RPMI8226 (cell line): Measurements from ENCODE around the gene PLD1.
"Not testable (repeated sequence)": the region's sequence is repeated elsewhere in the genome, so short reads cannot be mapped to it uniquely, and the experiment has no call there.

ENCODE experiments used
- DNase-seq: peaks from one replicate; pipeline ENCODE4 v3.0.0-alpha.2; 2015

The PLD1 gene

DNA sequence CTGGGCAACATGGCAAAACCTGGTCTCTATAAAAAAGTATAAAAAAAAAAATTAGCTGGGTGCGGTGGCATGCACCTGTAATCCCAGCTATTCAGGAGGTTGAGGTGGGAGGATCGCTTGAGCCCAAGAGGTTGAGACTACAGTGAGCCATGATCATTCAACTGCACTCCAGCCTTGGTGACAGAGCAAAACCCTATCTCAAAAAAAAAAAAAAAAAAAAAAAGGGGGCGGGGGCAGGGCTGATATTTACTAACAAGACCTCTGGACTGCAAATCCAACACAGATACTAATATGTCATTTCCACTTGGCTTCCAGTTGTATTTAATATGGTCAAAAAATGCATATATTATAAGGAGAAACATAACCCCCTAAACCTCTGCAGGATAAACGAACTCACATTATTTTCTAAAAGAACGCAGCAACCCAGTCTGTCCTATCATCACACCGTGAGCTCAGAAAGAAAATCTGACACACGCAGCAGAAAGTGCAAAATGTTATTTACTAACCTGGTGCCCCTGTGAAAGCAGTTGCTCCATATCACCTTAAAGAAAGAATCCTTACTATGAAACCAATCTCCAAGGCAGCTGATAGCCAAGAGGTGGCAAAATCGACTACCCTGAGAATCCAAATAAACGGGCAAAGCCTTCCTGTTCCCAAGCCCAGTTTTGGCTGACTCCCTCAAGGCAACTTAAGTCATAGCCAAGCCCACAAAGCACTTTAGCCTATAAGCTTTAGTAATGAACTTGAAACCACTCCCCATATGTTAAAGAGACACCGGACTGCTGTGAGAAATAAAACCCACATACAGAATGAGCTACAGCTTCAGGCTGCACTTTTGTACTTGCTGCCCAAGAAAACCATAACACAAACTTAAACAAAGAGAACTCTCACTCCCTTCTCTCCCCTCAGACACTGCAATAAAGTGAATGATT lies 39.3 kb downstream of the PLD1 start:
- DNase-seq: peak; percentile 29

DNA sequence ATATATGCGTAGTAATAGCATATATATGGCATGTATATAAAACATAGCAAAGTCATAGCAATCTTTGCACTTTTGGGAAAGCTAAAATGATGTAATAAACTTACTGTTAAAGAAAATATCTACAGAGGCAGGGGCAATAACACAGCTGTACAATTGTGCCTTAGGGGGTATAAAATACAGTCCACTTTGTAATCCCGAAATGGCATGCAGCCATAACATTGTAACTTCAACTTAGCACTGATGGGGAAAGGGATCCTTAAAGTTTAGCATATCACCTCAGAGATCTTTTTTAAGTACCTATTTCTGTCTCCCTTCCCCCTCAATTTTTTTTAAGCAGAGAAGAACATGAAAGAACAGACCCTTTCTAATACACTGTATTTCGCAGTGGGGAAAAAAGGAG lies 40.8 kb downstream of the PLD1 start:
- DNase-seq: no peak

DNA sequence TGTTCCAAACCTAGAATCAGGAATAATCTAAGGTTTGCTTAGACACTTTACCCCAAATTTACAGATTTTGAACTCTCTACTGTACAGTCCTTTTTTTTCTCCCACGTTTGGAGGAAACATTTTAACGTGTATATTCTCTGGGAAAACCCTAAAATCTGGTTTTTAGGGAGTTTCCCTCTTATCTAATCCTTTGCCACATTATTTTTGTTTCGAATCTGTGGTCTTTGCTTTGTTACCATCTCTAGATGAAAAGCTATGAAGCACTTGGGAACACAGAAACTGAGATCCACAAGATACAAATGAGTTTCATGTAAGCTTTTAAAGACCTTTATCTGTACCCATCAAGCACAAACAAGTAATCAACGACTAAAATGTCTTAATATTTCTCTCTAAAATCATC lies 41.3 kb downstream of the PLD1 start:
- no peak for DNase-seq

DNA sequence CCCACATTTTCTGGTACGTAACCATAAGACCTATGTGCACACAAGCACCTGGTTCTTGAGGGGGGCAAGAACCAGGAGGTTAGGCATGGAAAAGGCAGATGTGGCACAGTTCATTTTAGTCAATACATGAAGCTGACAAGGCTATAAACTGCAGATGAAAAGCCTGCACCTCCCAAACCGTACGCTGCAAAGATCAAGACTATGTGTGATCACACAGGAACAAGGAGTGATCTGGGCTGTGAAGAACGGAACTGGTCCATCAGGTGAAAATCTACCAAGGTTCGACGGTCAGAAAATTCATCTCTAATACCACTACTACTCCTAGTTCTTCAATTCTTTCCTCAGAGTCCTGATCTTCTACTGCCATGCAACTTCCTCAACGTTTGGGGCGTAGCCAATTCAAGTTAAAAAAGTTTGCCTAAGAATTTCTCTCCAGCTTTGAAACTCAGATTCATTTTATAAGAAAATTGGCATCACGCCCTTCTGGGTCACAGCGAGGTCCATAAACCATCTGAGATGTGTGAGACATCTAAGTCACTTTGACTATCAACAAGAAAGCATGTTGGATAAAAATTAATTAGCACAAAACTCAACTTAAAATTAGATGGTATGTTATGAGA lies 41.9 kb downstream of the PLD1 start:
- DNase-seq: no peak

DNA sequence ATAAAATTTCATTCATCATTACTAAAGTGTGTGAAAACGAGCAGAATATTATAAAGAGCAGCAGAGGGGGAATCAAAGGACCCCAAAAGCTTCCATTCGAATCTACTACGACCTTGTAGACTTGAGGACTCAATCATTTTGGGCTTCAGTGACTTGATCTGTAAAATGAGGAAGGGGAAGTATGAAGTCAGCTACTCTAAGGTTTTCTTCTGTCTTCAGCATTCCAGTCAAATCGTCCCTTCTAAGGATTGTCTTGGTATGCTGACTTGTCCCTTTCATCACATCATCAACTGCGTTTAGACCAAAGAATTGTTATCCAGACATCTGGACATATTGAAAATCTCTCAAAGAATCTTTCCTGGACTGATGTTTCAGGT lies 44.8 kb downstream of the PLD1 start:
- no peak for DNase-seq

DNA sequence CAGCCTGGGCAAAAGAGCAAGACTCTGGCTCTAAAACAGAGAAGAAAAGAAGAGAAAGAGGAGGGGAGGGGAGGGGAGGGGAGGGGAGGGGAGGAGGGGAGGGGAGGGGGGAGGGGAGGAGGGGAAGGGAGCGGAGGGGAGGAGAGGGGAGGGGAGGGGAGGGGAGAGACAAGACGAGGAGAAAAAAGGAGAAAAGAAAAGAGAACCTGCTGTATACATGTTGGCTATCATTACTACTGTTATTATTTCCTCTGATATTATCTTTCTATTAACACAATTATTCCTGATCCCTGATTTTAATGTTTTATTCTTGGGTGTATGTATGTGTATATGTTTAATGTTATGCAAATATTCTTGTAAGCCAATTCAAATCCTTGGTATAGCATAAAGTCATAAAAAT lies 46.9 kb downstream of the PLD1 start:
- no peak for DNase-seq

DNA sequence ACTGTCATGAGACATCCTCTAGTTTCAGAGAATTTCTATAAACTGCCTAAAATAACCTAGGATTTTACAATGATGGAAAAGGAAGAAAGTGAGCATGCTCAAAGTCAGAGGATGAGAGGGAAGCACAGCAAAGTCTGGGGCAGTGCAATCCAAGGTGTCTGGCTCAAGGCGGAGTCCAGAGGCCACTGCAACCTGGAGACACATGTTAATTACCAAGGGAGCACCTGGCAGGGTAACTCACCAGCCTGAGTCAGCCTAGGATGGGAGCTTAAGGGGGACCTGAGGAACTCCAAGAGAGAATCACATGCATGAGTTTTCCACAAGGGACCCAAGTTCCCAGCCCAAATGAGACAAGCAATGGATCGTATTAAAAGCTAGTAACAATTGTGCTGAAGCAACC lies 49.8 kb downstream of the PLD1 start:
- no peak for DNase-seq

DNA sequence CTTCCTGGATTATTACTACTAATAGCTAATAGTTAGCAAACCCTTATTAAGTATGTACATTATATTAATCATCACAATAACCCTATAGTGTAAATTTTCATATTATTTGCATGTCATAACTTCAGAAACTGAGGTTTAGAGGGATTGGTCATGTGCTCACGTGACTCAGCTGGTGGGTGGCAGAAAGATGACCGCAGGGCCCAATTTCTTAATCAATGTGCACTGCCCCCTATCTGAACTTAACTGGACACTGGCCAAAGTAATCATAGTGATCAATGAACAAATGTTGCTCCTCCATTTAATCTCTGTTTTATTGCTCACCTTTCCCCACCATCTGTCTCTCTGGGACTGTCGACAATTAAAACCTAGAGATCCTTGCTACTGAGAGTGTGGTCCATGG lies 52.2 kb downstream of the PLD1 start:
- no peak for DNase-seq

DNA sequence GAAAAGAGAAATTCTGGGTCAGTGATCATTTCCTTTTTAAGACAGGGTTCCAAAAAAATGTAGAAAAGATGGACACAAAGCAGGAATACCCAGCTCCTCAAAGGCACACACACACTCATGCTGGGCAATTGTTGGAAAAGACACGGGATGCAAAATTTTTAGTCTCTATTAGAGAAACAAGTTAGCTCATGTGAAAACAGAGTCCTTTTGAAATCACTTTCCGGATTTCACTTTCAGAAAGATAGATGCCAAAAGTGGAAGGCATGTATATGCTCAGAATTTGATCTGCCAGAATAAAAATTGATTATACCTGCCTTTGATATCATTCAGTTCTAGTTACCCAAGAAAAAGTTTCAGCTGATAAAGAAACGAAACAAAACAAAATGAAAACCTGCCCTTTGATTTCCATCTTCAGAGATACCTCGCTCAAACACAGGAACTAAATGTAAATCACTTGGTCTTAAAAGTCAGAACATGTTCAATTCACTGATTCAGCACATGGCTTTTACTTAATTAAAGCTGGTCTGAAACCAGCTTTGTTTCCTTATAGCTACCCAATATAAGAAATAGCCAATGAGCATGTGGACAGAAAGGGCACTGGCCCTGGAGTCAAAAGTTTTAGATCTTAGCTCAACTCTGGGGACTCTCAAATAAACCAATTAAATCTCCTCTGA lies 52.8 kb downstream of the PLD1 start:
- DNase-seq: no peak

DNA sequence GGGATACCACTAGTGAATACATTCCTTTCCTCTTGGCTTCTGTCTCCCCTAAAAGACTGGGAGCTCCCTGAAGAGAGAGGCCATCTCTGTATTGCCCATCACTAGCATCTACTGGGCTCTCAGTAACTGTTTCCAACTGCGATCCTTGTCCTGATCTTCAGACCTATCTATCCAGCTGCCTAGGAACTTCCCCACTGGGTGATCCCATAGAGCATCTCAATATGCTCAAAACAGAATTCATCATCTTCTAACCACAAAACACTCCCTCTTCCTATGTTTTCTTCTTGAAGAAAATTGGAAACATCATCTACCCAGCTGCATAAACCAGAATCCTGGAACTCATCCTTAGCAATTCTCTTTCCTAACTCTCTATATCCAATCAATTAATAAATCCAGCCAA lies 54.6 kb downstream of the PLD1 start:
- no peak for DNase-seq

DNA sequence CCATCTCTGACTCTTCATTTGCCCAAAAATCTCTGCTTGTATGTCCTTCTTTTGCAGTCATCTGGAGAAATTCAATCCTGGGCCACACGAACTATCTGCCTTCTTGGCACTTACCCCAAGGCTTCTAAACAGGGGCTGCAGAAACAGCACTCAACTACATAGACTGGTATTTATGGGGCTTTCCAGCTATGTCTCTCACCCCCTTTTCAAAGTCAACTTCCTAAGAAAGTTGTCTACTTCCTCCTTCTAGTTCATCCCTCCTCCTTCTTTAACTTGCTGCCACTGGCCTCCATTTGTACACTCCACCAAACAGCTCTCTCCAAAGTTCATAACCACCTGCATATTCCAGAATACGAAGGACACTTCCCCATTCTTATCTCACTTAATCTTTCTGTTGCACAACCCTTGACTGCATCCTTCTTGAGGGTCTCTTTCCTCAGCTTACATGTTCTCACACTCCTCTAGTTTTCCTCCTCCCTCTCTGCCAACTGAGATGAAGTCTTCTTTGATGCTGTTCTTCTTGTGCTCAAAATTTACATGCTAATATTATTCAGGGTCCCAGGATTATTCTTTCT lies 55.2 kb downstream of the PLD1 start:
- no peak for DNase-seq

DNA sequence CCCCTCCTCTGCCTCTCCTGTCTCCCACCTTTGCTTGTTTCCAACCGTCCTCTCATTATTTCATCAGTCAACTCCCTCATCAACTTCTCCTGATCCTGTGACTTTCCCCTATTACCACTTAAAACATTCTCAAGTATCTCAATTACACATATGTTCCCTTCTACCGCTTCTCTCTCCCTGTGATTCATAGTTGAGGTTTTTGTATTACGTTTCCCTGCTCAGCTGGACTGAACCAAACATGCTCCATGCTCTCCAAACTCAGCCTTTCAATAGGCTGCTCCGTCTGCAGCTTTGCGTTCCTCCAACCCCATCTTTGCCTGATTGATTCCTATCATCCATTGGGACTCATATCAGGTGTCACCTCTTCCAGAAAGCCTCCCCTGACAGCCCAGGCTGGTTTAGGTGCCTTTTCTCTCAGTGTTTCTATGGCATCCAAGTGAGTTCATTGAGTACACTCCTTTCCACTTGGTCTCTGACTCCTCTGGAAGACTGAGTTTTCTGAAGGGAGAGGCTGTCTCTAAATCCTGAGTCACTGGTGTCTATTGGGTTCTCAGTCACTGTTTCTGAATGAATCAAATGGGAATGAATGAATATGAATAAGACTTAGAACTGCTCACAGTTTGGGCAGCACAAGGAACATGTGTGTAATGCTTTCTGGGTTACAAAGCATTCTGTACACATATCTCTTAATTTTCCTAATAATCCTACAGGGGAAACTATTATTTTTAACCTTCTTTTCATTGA lies 56.4 kb downstream of the PLD1 start:
- no peak for DNase-seq

DNA sequence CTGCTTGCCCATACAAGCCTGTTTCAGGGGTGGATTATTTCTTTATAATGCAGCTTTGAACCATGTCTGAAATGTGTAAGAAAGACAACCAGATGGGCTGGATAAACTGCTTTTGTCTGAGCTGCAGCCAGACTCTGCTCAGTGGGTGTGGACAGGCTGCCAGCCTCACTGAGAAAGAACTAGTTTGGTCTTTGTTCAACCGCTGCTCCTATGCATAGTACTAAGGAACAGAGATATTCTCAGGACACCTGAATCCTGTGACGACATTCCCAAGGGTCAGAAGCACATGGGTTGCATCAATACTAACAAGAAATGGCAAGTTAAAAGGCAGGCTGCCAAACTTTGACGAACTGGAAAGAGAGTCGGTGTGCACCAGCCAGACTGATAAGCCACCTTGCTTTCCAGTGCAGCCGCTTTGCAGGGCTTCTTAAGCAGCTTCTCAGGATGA lies 57.2 kb downstream of the PLD1 start:
- no peak for DNase-seq

DNA sequence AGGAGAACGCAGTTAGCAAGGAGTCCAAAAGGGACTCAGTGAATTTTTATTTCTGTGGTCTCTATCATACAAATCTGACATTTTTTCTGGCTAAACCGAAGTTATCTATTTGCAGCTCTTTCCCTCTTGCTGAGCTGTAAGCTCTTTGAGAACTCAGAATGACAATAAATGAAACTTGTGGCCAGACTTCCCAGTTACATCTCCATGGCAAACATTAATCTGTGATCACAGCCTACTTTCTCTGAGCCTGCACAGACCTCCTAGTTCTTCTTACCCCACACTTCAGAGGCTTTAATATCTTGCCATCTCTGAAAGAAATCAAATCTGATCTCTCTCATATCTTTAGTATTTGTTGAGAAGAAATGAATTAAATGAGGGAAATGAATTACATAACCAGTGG lies 58.0 kb downstream of the PLD1 start:
- no peak for DNase-seq

DNA sequence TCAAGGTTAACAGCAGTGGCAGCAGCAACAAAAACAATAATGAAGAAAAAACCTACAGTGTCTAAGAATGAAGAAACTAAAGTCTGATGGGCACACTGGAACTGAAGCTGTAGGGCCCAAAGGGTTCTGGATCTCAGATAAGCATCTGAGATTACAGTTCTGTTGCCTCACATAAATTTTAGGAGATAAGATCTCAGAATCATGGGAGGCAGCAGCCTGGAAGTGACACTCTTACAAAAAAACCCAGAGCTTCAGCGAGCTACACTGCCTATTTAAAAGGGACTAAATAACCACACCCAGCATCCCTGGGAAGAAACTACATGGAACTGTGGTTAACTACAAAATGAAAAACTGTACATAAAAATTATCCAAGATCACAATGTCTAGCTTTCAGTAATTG lies 61.2 kb downstream of the PLD1 start:
- DNase-seq: no peak

DNA sequence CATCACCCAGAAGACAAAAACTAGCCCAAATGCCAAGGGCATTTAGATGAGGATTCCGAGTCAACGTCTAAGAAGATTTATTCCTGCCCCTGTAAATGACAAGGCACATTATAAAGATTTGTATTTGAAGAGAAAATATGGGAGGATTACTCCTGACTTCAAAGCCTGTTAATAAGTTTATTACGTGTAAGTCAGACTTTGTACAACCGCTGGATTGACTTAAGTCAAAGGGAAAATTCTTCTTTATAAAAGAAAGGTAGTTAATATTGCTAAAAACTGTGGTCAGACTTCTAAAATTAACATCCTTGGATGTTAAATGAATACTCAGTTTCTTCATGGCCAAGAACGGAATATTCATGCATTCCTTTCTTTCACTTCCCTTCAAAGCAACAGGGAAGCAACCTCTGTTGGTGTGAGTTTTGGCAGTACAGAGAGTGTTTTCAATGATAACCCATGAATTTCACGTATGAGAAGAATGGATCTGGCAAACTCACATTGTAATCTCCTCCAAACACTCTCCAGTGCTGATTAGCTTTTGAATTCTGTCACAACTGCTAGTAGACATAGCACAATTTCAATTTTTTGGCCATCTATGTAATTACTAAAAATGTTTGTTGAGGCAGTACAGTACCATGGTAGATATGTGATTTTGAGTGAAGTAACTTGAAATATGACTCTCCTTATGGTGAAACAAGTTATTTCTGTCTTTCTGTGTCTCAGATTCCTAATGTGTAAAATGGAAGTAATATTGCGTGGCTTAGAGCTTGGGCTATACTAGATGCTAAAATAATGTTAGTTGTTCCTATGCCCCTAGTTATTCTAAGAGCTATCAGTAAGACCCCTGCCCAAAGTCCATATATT lies 62.0 kb downstream of the PLD1 start:
- no peak for DNase-seq

DNA sequence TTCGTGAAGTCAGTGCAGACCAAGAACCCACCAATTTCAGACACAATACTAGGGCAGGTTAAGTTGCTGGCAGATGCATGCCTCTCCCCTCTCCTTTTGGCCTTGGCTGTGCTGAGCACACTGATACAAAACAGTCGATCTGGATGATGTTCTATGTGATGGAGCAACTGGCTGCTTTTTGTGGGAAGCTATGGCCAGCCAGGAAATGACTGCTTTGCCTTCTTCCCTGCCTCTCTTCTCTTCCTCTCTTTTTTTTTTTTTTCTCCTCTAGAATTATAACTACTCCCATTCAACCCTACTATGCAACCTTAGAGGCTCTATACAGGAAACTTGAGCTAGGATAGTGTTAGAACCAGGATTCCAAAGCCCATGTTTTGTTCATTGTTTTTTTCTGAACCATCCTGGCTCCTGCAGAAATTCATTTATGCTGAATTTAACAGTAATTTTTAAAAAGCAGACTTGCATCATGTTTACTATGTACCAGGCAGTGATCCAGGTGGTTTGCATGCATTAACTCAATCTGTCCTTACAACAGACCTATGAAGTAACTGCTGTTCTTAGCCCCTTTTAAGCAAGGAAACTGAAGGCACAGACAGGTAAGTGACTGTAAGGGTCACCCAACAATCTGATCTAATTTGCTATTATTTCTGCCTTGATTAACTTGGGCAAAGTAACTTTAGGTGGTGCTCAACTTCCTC lies 62.9 kb downstream of the PLD1 start:
- DNase-seq: no peak

DNA sequence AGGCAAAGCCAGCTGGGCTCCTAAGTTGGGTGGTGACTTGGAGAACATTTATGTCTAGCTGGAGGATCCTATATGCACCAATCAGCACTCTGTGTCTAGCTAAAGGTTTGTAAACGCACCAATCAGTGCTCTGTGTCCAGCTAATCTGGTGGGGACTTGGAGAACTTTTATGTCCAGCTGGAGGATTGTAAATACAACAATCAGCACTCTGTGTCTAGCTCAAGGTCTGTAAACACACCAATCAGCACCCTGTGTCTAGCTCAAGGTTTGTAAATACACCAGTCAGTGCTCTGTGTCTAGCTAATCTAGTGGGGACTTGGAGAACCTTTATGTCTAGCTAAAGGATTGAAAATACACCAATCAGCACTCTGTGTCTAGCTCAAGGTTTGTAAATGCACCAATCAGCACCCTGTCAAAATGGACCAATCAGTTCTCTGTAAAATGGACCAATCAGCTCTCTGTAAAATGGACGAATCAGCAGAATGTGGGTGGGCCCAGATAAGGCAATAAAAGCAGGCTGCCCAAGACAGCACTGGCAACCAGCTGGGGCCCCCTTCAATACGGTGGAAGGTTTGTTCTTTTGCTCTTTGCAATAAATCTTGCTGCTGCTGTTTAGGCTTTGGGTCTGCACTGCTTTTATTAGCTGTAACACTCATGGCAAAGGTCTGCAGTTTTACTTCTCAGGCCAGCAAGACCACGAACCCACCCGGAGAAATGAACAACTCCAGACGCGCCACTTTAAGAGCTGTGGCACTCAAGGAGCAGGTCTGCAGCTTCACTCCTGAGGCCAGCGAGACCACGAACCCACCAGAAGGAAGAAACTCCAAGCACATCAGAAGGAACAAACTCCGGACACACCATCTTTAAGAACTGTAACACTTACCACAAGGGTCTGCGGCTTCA lies 63.7 kb downstream of the PLD1 start:
- not testable (repeated sequence) for DNase-seq

DNA sequence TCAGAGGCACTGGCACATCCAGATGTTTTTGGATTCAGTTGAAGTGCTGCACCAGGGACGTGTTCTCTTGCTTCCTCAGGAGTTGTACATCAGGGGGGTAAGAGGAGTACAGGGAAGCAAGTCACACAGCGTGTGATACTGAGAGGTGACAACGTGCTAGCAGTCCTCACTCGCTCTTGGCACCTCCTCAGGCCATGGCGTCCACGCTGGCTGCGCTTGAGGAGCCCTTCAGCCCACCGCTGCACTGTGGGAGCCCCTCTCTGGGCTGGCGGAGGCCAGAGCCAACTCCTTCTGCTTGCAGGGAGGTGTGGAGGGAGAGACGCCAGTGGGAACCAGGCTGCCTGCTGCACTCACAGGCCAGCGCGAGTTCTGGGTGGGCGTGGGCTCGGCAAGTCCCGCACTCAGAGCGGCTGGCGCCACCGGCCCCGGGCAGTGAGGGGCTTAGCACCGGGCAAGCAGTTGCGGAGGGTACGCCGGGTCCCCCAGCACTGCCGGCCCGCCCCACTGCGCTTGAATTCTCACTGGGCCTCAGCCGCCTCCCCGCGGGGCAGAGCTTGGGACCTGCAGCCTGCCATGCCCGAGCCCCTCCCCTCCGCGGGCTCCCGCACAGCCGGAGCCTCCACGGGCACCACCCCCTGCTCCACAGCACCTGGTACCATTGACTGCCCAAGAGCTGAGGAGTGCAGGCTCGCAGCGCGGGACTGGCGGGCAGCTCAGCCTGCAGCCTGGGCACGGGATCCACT lies 64.5 kb downstream of the PLD1 start:
- no peak for DNase-seq
